Transverse colon (tissue), 3 donors: ENCODE data around the gene MAPK4.

Experiments used
- EP300 ChIP-seq: sonication (generic); formaldehyde crosslinking; IDR thresholded peaks from one replicate; pipeline ENCODE4 v1.6.1; 2017; ENCODE audit warnings: antibody characterized with exemption, low read depth
- POLR2A ChIP-seq: fragments of 450-650 bp; IDR thresholded peaks from one replicate; pipeline ENCODE4 v1.6.1; 2016; ENCODE audit warnings: antibody characterized with exemption, mild to moderate bottlenecking, moderate library complexity
- TF ChIP-seq, protein P1 (sequence below), 5 experiments: fragments of 200-600 bp in 3 of 5; fragments of 450-650 bp in 2 of 5; sonication (generic) in 3 of 5; IDR thresholded peaks; 1 replicate in 2 of 5; 2 replicates in 3 of 5; pipeline ENCODE4 v1.5.1; 2016 to 2017; ENCODE audit warnings: antibody characterized with exemption in 5 of 5, inconsistent platforms in 3 of 5, mild to moderate bottlenecking in 2 of 5, moderate library complexity in 1 of 5

GRCh38 chr18:50663626-50664441, 103.9 kb downstream of the MAPK4 start:
- TF ChIP-seq, protein P1, sequence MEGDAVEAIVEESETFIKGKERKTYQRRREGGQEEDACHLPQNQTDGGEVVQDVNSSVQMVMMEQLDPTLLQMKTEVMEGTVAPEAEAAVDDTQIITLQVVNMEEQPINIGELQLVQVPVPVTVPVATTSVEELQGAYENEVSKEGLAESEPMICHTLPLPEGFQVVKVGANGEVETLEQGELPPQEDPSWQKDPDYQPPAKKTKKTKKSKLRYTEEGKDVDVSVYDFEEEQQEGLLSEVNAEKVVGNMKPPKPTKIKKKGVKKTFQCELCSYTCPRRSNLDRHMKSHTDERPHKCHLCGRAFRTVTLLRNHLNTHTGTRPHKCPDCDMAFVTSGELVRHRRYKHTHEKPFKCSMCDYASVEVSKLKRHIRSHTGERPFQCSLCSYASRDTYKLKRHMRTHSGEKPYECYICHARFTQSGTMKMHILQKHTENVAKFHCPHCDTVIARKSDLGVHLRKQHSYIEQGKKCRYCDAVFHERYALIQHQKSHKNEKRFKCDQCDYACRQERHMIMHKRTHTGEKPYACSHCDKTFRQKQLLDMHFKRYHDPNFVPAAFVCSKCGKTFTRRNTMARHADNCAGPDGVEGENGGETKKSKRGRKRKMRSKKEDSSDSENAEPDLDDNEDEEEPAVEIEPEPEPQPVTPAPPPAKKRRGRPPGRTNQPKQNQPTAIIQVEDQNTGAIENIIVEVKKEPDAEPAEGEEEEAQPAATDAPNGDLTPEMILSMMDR (IDR thresholded peaks at IDR 0.05), result no peak
- TF ChIP-seq EP300 (no peak), POLR2A (no peak)
